ENCODE measurements around the gene MAD1L1. TPM values are rescaled to one million over a fixed set of nuclear protein-coding genes. Genes with fewer than 3 reads are reported as not detected.
"Not testable (repeated sequence)": the region's sequence is repeated elsewhere in the genome, so short reads cannot be mapped to it uniquely, and the experiment has no call there.

MAD1L1 gene
- total RNA-seq, 2 donors from 2014 or later = 39.5 to 79.4 TPM

DNA sequence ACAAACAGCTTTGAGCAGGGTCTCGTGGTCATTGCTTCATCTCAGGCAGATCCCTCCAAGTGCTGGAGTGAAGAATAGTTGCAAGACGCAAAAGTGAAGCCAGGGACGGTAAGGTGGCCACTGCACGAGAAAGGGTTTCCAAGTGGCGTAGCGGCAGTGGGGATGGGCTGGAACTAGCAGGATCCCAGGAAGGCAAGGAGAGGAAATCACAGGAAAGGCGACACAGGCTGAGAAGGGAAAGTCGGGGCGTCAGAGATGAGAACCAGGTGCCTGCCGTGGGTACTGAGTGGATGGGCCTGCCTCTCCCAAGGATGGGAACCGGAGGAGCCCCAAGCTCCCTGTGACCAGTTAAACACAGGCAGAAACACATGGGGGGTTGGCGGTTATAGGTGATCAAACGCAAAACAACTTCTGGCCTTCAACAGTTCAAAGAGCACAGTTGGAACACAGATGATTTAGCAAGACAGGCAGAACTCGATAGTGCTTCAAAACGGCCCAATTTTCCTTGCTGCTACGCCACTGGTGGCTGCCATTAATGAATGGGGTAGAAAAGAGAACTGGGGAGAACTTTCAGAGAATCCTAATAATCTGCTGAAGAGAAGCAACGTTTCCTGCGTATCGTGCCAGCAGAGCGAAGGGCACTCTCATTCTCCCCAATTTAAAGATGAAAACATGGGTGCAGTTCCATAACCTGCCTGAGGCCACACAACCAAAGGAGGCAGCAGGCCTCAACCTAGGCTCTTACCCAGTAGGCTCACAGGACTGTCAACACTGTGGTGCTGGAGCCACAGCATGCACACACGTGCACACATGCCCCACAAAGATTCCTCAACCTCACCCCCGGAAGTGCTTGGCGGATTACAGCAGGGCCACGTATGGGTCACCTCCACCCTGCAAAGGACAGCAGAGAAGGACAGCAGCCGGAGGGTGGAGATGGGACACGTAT is 61.9 kb downstream of the MAD1L1 start:
- DNase-seq (ENCODE audit: low spot score) (no peak), ATAC-seq (no peak)
- H3K27ac Mint-ChIP-seq = no peak overlapping the region
- peaks cover 7% of the 10 kb centered on the region for H3K36me3 Mint-ChIP-seq
- no peak overlapping the region for H3K4me3 Mint-ChIP-seq
- H3K4me1 Mint-ChIP-seq (ENCODE audit: low read depth in 2 of 2) = peaks cover 6 to 9% of the 10 kb centered on the region in 2 donors
- no peaks in the 10 kb centered on the region for H3K27me3 Mint-ChIP-seq
- H3K9me3 Mint-ChIP-seq = no peaks in the 10 kb centered on the region

DNA sequence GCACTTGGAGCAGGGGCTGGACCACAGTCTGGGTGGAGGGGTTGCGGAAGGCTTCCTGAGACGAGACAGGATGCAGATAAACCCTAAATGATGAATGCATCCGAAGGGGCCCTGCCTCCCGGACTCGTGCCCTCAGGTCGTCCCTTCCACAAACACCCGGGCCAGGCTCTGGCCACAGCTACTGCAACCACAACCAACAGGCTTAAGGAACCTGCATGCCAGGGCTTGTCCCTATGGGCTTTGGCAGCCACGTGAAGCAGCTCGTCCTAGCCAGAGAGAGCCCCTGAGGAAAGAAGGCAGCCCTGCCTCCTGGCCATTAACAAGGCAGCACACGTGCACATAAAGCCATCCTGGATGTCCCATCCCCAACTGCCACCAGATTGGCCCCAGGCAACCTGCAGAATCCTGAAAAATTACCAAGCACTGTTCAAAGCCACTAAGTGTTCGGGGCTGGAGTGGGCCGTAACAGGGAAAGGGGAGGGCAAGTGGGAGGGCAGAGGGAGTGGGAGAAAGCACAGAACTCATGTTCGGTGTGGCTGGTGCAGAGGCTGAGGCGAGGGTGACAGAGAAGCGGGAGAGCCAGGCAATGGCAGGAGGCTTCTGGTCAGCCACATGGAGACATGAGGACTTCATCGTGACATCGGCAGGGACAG is 62.7 kb downstream of the MAD1L1 start:
- Mint-ChIP-seq H3K4me1 (ENCODE audit: low read depth in 2 of 2) (peaks cover 6 to 9% of the 10 kb centered on the region in 2 donors), H3K36me3 (peaks cover 7% of the 10 kb centered on the region), H3K9me3 (no peaks in the 10 kb centered on the region), H3K27ac (no peak overlapping the region), H3K27me3 (no peaks in the 10 kb centered on the region), H3K4me3 (no peak overlapping the region)
- no peak for DNase-seq (ENCODE audit: low spot score)
- ATAC-seq = no peak

DNA sequence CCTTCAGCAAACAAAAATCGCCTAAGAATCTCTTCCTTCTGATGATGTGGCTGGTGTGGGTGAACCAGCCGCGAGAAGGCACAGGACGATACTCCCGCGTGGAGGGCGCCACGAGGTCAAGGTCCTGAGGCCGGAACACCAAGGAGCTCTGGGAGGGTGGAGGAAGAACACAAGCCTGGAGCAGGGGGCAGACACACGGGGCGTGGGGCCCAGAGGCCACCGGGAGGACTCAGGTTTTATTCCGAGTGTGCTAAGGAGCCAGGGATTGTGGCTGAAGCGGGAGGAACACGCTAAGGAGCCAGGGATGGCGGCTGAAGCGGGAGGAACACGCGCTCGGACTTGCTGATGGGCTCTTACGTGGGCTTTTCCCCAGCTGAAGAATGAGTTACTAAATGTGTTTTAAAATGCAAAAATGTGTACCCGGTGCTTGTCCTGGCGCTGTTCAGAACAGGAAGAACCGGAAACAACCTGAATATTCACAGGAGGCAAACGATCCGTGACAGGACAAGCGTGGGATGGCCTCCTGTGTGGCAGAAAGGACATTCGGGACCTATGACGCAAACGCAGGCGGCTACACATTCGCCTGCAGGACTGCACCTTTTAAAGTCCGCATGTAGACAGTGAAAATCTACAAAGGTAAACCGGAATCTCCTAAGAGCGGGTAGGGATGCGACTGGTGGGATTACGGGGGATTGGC is 64.0 kb downstream of the MAD1L1 start:
- Mint-ChIP-seq H3K27me3 (no peaks in the 10 kb centered on the region), H3K36me3 (no peaks in the 10 kb centered on the region), H3K4me1 (ENCODE audit: low read depth in 2 of 2) (peaks cover 6 to 9% of the 10 kb centered on the region in 2 donors), H3K9me3 (no peaks in the 10 kb centered on the region), H3K27ac (no peak overlapping the region), H3K4me3 (no peak overlapping the region)
- DNase-seq (ENCODE audit: low spot score) (no peak), ATAC-seq (no peak)

DNA sequence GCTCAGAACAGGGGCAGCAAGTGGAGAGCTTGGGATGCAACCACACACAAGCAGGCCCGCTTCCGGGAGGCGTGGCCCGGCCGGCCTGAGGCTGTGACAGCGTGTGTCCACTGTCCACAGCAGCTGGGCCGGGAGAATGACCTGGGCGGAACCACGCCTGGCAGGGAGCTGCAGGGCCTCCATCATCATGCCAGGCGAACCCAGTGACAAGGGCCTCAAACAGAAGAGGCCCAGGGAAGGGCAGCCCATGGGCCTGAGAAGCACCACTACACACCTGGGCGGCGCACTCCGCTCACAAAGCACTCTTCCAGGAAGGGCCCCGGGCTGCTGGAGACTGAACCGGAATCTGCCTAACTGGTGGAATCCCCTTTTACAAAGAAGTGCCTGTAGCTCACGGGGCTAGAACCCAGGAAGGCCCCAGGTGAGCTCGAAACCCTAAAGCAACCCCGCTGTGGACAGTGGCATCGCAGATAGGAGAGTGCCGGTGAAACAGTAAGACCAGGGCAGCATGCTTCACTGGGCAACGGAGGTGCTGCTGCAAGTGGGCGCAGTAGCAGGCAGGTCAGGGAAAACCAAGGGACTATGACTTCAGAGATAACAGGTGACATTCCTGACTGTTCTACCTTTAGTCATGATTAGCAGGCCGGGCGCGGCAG is 66.0 kb downstream of the MAD1L1 start:
- no peak for ATAC-seq

DNA sequence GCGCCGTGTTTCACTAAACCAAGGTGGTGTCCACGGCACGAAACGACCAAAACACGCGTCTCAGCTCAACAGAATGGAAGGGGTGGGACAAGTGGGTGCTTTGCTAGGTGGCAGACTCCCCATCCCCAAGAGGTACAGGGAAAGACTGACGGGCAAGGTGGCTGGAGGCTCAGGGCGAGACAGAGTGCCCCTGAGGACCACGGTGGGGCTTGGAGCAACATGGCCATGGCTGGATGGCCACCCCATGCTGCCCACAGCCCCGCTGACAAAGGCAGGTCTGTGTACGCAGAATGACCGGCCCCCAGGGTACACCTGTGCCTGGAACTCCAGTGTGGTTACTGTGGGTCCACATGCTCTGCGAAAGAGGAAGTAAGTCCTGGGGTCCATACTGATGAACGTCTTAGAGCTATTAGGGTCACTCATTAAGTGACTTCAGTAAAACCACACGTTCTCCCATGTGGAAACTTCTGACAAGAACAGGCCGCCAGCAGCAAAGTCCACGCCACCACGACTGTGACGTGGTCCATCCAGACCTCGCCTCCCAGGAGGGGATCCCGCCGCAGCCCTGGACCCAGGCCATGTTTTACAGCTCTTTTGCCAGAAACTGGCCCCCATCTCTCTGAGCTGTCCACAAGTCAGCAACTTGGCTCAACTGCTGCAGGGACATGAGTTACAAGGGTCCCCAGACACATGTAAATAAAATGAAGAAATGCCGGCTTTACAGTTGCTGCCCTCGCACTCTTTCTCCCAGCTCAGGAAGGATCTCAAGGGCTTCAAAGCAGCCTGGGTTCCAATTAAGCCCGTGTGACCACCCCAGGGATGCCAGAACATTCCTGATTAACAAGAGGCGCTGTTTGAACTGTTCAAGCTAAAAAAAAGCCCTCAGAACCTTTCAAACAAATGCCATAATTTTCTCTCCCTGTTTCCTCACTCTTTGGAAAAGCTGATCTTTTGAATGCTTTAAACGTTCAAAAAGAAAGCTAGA is 66.8 kb downstream of the MAD1L1 start:
- Mint-ChIP-seq H3K4me1 (ENCODE audit: low read depth in 2 of 2) (no peaks in the 10 kb centered on the region), H3K9me3 (no peaks in the 10 kb centered on the region), H3K4me3 (no peak overlapping the region), H3K27me3 (no peaks in the 10 kb centered on the region), H3K36me3 (no peaks in the 10 kb centered on the region), H3K27ac (no peak overlapping the region)
- DNase-seq (ENCODE audit: low spot score) (no peak), ATAC-seq (no peak)

More for the DNA sequence above, 66.0 kb downstream of the MAD1L1 start:
- no peaks in the 10 kb centered on the region for H3K36me3 Mint-ChIP-seq
- H3K4me1 Mint-ChIP-seq (ENCODE audit: low read depth in 2 of 2) = peaks cover 0 to 2% of the 10 kb centered on the region in 2 donors
- no peak overlapping the region for H3K27ac Mint-ChIP-seq
- H3K27me3 Mint-ChIP-seq = no peaks in the 10 kb centered on the region
- H3K4me3 Mint-ChIP-seq = no peak overlapping the region
- no peaks in the 10 kb centered on the region for H3K9me3 Mint-ChIP-seq
- DNase-seq (ENCODE audit: low spot score) = no peak

DNA sequence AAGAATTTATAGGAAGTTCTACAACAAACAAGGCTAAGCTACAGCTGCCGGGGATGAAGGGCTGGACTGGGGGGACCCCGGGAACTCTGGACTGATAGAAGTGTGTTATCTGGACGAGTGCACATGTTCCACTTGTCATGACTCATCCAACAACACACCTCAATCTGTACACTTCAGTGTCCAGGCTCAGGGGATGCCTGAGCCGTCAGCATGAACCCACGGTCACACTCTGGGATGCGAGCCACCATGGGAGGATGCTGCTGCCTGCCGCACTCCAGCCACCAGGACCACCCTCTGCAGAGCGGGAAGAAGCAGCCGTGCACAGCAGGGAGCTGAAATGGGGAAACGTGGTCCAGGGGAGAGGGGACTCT is 67.5 kb downstream of the MAD1L1 start:
- Mint-ChIP-seq H3K36me3 (no peaks in the 10 kb centered on the region), H3K27ac (no peak overlapping the region), H3K4me1 (ENCODE audit: low read depth in 2 of 2) (no peaks in the 10 kb centered on the region), H3K9me3 (no peaks in the 10 kb centered on the region), H3K4me3 (no peak overlapping the region), H3K27me3 (no peaks in the 10 kb centered on the region)
- ATAC-seq (no peak), DNase-seq (ENCODE audit: low spot score) (no peak)

DNA sequence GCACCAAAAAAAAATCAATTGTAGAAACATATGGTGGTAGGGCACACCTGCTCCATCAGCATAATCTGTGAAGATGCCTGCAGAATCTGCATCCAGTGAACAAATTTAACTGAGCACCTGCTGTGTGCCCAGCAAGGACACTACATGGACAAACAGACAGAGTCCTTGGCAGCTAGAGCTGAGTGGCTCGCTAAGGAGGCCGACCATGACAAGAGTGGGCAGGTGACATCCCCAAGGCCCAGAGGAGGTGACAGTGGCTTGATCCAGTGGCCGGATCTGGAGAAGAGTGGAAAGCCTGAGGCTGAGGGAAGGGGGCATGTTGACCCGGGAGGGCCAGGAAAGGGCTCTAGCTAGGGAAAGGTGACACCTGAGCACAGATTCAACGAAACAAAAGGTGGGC is 68.1 kb downstream of the MAD1L1 start:
- no peak for ATAC-seq
- DNase-seq (ENCODE audit: low spot score) = no peak
- Mint-ChIP-seq H3K36me3 (no peaks in the 10 kb centered on the region), H3K9me3 (no peaks in the 10 kb centered on the region), H3K27ac (peak overlapping the region in 1 of 2 donors; percentile 5), H3K27me3 (no peaks in the 10 kb centered on the region), H3K4me1 (ENCODE audit: low read depth in 2 of 2) (no peaks in the 10 kb centered on the region), H3K4me3 (no peak overlapping the region)

DNA sequence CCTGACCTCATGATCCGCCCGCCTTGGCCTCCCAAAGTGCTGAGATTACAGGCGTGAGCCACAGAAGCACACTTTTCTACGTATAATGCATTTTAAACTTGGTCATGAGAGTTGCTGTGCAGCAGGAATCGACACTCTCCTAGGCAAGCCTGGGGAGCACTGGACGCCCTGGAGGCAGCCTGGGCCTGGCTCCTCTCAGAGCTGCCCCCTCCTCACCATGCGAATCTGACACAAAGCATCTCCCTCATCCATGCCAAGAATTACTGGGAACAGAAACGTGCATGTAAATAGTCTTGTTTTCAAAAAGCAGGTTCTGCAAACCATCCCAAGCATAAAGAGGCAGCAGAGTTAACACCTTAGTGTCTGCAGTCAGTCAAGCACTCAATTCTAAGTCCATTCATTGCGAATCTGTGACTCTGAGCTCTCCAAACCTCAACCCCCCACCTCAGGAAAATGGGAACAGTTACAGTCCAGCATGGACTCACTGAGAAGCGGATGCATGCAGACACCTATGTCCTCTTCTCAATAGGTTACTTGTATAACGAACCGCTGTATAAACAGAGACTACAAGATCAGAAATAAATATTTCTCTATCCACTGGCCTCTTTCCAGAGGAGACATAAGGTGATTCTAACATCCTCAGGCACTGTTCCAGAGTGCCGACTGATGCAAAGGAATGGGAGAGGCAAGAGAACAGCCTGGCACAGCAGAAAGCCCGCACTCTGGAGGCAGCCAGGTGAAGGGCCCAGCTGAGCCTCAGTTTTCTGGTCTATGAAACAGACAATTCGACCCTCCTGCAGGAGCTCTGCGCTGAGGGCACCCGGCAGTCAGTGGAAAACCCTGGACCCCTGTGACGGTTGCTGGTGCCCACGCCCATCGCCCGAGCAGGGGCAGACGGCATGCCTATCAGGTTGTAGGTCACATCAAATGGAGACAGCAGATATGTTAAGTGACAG is 68.9 kb downstream of the MAD1L1 start:
- Mint-ChIP-seq H3K9me3 (no peaks in the 10 kb centered on the region), H3K36me3 (no peaks in the 10 kb centered on the region), H3K4me3 (no peak overlapping the region), H3K27ac (no peak overlapping the region), H3K27me3 (no peaks in the 10 kb centered on the region), H3K4me1 (ENCODE audit: low read depth in 2 of 2) (peaks cover 0 to 3% of the 10 kb centered on the region in 2 donors)
- DNase-seq (ENCODE audit: low spot score) (no peak), ATAC-seq (no peak)

DNA sequence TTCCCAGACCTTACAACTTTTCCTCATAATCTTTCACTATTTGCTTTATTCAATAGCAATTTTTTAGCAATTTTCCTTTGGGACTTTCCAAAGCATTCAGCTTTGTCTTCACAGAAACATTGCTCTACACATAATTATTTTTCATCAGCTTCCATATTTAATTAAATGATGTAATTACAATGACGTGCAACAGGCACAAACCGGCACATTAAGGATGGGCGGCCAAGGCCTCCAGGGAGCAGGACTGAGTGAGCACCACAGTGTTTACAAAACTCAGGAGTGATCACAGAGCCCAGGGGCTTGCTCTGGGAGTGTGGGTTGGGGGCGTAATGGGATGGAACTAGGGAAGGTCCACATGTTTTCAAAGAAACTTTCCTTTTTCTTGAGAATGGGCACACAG is 69.8 kb downstream of the MAD1L1 start:
- no peaks in the 10 kb centered on the region for H3K36me3 Mint-ChIP-seq
- H3K4me3 Mint-ChIP-seq = no peak overlapping the region
- ATAC-seq (no peak), DNase-seq (ENCODE audit: low spot score) (no peak)
- no peaks in the 10 kb centered on the region for H3K9me3 Mint-ChIP-seq
- no peak overlapping the region for H3K27ac Mint-ChIP-seq
- peaks cover 0 to 3% of the 10 kb centered on the region in 2 donors for H3K4me1 Mint-ChIP-seq (ENCODE audit: low read depth in 2 of 2)
- no peaks in the 10 kb centered on the region for H3K27me3 Mint-ChIP-seq

DNA sequence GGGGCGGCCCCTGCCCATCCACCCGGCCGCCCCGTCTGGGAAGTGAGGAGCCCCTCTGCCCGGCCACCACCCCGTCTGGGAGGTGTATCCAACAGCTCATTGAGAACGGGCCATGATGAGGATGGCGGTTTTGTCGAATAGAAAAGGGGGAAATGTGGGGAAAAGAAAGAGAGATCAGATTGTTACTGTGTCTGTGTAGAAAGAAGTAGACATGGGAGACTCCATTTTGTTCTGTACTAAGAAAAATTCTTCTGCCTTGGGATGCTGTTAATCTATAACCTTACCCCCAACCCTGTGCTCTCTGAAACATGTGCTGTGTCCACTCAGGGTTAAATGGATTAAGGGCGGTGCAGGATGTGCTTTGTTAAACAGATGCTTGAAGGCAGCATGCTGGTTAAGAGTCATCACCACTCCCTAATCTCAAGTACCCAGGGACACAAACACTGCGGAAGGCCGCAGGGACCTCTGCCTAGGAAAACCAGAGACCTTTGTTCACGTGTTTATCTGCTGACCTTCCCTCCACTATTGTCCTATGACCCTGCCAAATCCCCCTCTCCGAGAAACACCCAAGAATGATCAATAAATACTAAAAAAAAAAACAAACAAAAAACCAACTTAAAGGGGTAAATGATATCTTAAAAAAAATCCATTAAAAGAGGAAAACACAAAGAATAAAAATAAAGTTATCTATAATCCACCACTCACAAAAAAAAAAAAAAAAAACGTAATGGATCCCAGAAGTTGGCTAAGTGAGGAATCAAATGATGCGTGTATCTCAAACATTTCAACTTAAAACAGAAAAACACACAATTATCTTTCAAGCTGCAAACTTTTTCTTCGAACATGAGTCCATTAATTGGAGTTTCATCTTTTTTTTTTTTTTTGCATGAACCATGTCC is 70.5 kb downstream of the MAD1L1 start:
- H3K9me3 Mint-ChIP-seq; H3K27ac Mint-ChIP-seq; DNase-seq (ENCODE audit: low spot score); H3K27me3 Mint-ChIP-seq; H3K4me1 Mint-ChIP-seq (ENCODE audit: low read depth in 2 of 2); ATAC-seq; H3K4me3 Mint-ChIP-seq; H3K36me3 Mint-ChIP-seq: not testable (repeated sequence)

DNA sequence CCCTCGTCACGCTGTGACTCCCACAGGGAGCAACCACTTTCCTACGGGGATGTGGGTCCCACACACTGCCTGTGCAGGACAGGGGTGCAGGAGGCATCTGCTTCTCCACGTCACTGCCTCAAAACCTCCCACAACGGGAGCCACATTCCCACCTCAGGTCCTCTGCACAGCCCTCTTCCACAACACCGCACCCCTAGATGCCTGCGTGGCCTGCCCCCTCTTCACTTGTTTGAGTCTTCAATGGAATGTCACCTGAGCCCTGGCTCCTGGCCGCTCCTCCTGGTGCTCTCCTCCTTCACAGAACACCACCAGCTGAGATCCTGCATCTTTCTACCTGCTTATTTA is 73.6 kb downstream of the MAD1L1 start:
- no peak overlapping the region for H3K4me3 Mint-ChIP-seq
- H3K36me3 Mint-ChIP-seq = no peaks in the 10 kb centered on the region
- H3K27ac Mint-ChIP-seq = no peak overlapping the region
- peaks cover 0 to 10% of the 10 kb centered on the region in 2 donors for H3K4me1 Mint-ChIP-seq (ENCODE audit: low read depth in 2 of 2)
- ATAC-seq = no peak
- DNase-seq (ENCODE audit: low spot score) = no peak
- H3K9me3 Mint-ChIP-seq = no peaks in the 10 kb centered on the region
- no peaks in the 10 kb centered on the region for H3K27me3 Mint-ChIP-seq
